ENCODE data around the gene PEX10. TPM values are rescaled to one million over a fixed set of nuclear protein-coding genes. Genes with fewer than 3 reads are reported as not detected.

The PEX10 gene
- total and polyA plus RNA-seq, 4 donors: 6.2 to 16.4 (median 11.8) TPM

GRCh38 chr1:2413495-2414296, 1.3 kb upstream of the PEX10 start:
- Histone ChIP-seq H3K36me3 (ENCODE audit: control insufficient read depth in 4 of 4, insufficient read depth in 3 of 4, low read depth in 1 of 4, low read length in 3 of 4) (no peaks in the 10 kb centered on the region), H3K27ac (ENCODE audit: low read depth in 1 of 2, low read length in 2 of 2) (peak overlapping the region; percentile 77 to 95), H3K27me3 (ENCODE audit: control insufficient read depth in 4 of 4, insufficient read depth in 4 of 4, low read length in 3 of 4) (no peaks in the 10 kb centered on the region), H3K4me1 (ENCODE audit: control insufficient read depth in 4 of 4, insufficient read depth in 4 of 4, low read length in 3 of 4) (peaks cover 16 to 52% (median 48%) of the 10 kb centered on the region in 4 donors), H3K9me3 (ENCODE audit: control insufficient read depth in 4 of 4, low read length in 3 of 4) (no peaks in the 10 kb centered on the region), H3K9ac (ENCODE audit: low read depth in 1 of 2, low read length in 2 of 2) (peak overlapping the region; percentile 48 to 82), H3K4me3 (ENCODE audit: low read depth in 1 of 3, low read length in 3 of 3) (peak overlapping the region; percentile 5 to 93 (median 90))
- WGBS: 23% methylated on average over 28 of the region's 28 CpGs
- TF ChIP-seq HNF4A (conservative IDR thresholded peaks at IDR 0.05) (peak in 1 of 2 donors; percentile 7), JUND (IDR thresholded peaks at IDR 0.05) (no peak)
- DNase-seq (ENCODE audit: low spot score): no peak

- Histone ChIP-seq H3K9ac (ENCODE audit: low read depth in 1 of 2, low read length in 2 of 2) (peak overlapping the region; percentile 7 to 82), H3K27me3 (ENCODE audit: control insufficient read depth in 4 of 4, insufficient read depth in 4 of 4, low read length in 3 of 4) (no peaks in the 10 kb centered on the region), H3K9me3 (ENCODE audit: control insufficient read depth in 4 of 4, low read length in 3 of 4) (no peaks in the 10 kb centered on the region), H3K27ac (ENCODE audit: low read depth in 1 of 2, low read length in 2 of 2) (peak overlapping the region; percentile 77 to 95), H3K4me3 (ENCODE audit: low read depth in 1 of 3, low read length in 3 of 3) (peak overlapping the region; percentile 68 to 93 (median 90)), H3K36me3 (ENCODE audit: control insufficient read depth in 4 of 4, insufficient read depth in 3 of 4, low read depth in 1 of 4, low read length in 3 of 4) (peaks cover 0 to 2% (median 0%) of the 10 kb centered on the region in 4 donors), H3K4me1 (ENCODE audit: control insufficient read depth in 4 of 4, insufficient read depth in 4 of 4, low read length in 3 of 4) (peaks cover 19 to 60% (median 55%) of the 10 kb centered on the region in 4 donors)
- under 1% methylated on average over 66 of the region's 66 CpGs for WGBS
- peak; percentile 44 for DNase-seq (ENCODE audit: low spot score)
- TF ChIP-seq SP1 (IDR thresholded peaks at IDR 0.05) (peak; percentile 41), EGR1 (IDR thresholded peaks at IDR 0.05; ENCODE audit: low read depth in 2 of 2) (no peak)
These were observed 570 bp upstream of the PEX10 start for GRCh38 chr1:2412773-2413494.

- no peak for TF ChIP-seq CTCF (IDR thresholded peaks at IDR 0.05; ENCODE audit: low read depth, low read length, missing input control)
- no peak for TF ChIP-seq TAF1 (conservative IDR thresholded peaks at IDR 0.05)
- TF ChIP-seq YY1 (IDR thresholded peaks at IDR 0.05): no peak
- TF ChIP-seq FOXA2 (IDR thresholded peaks at IDR 0.05): no peak
- TF ChIP-seq REST (IDR thresholded peaks at IDR 0.05): no peak
- no peak for TF ChIP-seq SP1 (IDR thresholded peaks at IDR 0.05)
- TF ChIP-seq HNF4G (IDR thresholded peaks at IDR 0.05): no peak
- TF ChIP-seq RAD21 (IDR thresholded peaks at IDR 0.05): no peak
- no peak for TF ChIP-seq HNF4A (conservative IDR thresholded peaks at IDR 0.05)
- TF ChIP-seq NR2F2 (IDR thresholded peaks at IDR 0.05): no peak
- no peak for TF ChIP-seq ATF3 (IDR thresholded peaks at IDR 0.05)
- no peak for TF ChIP-seq MAX (IDR thresholded peaks at IDR 0.05)
- TF ChIP-seq ZBTB33 (IDR thresholded peaks at IDR 0.05): no peak
- TF ChIP-seq EGR1 (IDR thresholded peaks at IDR 0.05; ENCODE audit: low read depth in 2 of 2): no peak
- no peak for TF ChIP-seq RXRA (IDR thresholded peaks at IDR 0.05)
- no peak for TF ChIP-seq GABPA (IDR thresholded peaks at IDR 0.05 in 1 of 2, conservative IDR thresholded peaks at IDR 0.05 in 1 of 2)
- no peak for TF ChIP-seq JUND (IDR thresholded peaks at IDR 0.05)
- no peak for TF ChIP-seq FOXA1 (IDR thresholded peaks at IDR 0.05)
- peak overlapping the region; percentile 73 to 93 (median 86) for H3K4me3 ChIP-seq (ENCODE audit: low read depth in 1 of 3, low read length in 3 of 3)
- peaks cover 0 to 2% (median 0%) of the 10 kb centered on the region in 4 donors for H3K36me3 ChIP-seq (ENCODE audit: control insufficient read depth in 4 of 4, insufficient read depth in 3 of 4, low read depth in 1 of 4, low read length in 3 of 4)
- H3K9ac ChIP-seq (ENCODE audit: low read depth in 1 of 2, low read length in 2 of 2): peak overlapping the region; percentile 29 to 57
- H3K27ac ChIP-seq (ENCODE audit: low read depth in 1 of 2, low read length in 2 of 2): peak overlapping the region; percentile 81 to 95
- no peaks in the 10 kb centered on the region for H3K27me3 ChIP-seq (ENCODE audit: control insufficient read depth in 4 of 4, insufficient read depth in 4 of 4, low read length in 3 of 4)
- H3K9me3 ChIP-seq (ENCODE audit: control insufficient read depth in 4 of 4, low read length in 3 of 4): no peaks in the 10 kb centered on the region
- DNase-seq (ENCODE audit: low spot score): no peak
- H3K4me1 ChIP-seq (ENCODE audit: control insufficient read depth in 4 of 4, insufficient read depth in 4 of 4, low read length in 3 of 4): peaks cover 19 to 69% (median 62%) of the 10 kb centered on the region in 4 donors
- 4% methylated on average over 38 of the region's 38 CpGs for WGBS
These were observed 466 bp downstream of the PEX10 start for GRCh38 chr1:2411801-2412394.
